GM12873 (cell line): ENCODE results near the gene PXDN.

Experiments
- TF ChIP-seq, protein P1 (sequence below): IDR thresholded peaks from 2 replicates; pipeline ENCODE4 v1.5.1; 2012; ENCODE audit warnings: low read depth, mild to moderate bottlenecking, moderate library complexity, low read length, control low read depth; ENCODE audit not compliant: insufficient read depth; ENCODE audit errors: missing control alignments

PXDN gene

DNA sequence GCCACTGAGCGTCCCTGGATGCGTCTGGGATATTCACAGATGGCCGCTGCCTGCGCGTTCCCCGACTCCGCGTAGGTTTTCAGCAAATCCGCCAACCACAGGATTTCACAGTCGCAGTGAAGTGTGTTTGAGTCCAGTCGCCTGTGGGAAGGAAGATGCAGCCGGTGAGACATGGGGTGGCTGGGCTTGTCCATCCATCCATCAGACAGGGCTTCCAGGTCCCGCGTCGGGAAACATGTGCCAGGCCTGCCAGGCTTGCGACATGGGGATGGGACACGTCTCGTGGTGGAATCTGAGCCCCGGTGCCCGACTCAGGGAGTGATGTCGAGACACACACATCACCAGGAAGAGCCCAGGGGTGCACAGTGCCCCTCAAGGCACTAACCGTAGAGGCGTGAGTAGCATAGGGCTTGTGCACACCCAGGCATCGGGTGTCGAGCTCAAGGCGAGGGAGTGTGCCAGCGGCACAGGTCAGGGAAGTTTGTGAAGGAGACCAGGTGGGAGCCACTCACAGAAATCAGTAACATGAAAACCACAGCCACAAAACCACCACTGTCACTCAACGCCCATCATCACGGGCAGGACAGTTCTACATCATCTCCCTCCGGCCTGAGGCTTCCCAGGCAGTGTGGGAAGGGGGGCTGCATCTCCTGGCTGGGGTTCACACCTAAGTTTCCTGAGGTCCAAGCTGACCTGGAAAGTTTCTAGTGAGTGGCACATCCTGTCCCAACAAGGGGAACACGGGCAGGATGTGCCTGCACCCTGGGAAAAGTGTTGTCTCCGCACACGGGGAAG lies 63.9 kb downstream of the PXDN start:
- TF ChIP-seq, protein P1, sequence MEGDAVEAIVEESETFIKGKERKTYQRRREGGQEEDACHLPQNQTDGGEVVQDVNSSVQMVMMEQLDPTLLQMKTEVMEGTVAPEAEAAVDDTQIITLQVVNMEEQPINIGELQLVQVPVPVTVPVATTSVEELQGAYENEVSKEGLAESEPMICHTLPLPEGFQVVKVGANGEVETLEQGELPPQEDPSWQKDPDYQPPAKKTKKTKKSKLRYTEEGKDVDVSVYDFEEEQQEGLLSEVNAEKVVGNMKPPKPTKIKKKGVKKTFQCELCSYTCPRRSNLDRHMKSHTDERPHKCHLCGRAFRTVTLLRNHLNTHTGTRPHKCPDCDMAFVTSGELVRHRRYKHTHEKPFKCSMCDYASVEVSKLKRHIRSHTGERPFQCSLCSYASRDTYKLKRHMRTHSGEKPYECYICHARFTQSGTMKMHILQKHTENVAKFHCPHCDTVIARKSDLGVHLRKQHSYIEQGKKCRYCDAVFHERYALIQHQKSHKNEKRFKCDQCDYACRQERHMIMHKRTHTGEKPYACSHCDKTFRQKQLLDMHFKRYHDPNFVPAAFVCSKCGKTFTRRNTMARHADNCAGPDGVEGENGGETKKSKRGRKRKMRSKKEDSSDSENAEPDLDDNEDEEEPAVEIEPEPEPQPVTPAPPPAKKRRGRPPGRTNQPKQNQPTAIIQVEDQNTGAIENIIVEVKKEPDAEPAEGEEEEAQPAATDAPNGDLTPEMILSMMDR, result no peak

DNA sequence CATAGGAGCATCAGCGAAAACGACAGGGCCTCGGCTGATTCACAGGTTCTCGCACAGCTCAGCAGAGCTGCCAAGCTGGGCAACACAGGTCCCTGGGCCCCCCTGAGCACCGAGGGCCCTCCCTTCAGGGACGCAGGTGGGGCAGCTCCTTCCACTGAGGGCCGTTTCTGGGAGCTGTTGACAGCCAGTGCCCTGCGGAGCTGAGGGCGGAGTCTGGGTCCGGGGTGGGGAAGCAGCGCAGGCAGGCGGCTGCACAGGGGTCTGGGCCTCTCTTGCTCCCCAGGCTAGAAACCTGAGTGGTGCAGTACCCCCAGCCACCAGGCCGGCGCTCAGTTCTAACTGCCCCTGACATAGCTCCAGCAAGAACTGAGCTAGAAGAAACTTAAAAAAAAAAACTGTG lies 65.7 kb downstream of the PXDN start:
- TF ChIP-seq, protein P1, result no peak

DNA sequence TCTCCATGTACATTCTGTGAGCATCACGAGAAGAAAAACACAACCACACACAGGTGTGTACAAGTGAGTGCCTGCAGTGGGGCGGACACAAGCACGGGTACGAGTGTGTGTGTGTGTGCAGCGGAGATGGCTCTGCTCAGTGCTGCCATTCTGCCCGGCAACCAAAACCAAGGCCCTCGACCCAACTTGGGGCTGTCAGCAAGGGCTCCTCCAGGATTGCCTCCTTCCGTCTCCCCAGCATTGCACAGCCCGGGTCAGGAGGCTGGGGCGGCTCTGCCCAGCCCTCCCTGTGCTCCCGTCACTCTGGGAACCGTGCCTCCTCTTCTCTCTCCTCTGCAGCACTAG lies 66.5 kb downstream of the PXDN start:
- TF ChIP-seq, protein P1, result no peak

DNA sequence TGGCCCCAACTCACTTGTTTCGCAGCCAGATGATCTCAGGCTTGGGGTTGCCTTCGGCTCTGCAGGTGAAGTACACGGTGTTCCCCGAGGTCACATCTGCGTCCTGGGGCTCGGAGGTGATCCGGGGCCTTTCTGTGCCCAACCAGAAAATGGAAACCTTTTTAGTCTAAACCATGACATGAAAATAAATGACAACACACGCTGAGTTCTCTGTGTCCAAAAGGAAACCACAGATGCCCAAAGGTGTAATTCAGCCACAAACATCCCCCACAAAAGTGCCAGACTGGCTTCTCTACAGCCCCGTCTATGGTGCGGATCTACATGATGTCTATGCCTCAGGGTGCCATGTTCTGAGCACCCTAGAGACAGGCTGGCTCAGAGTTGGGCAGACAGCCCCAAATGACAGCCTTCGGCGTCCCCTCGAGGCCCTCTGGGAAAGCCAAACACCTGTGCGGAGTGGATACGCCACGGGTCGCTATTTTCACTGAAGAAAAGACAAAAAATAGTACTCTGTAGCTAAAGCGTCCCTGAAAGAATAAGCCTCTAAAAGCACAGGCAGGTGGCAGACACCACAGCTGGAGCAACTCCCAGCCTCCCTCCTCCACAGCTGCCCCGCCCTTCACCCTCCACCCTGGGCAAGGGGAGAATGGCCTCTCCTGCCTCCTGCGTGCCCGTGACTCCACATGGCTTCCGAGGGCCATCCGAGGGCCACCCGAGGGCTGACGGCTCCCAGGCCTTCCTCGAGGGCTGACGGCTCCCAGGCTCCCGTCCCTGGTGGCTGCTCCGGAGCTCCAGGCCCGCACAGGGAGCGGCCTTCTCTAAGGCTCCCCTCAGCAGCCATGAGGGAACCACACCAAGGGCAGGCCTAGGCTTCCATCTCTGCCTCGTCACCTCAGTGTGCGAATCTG lies 67.1 kb downstream of the PXDN start:
- TF ChIP-seq, protein P1, result no peak

DNA sequence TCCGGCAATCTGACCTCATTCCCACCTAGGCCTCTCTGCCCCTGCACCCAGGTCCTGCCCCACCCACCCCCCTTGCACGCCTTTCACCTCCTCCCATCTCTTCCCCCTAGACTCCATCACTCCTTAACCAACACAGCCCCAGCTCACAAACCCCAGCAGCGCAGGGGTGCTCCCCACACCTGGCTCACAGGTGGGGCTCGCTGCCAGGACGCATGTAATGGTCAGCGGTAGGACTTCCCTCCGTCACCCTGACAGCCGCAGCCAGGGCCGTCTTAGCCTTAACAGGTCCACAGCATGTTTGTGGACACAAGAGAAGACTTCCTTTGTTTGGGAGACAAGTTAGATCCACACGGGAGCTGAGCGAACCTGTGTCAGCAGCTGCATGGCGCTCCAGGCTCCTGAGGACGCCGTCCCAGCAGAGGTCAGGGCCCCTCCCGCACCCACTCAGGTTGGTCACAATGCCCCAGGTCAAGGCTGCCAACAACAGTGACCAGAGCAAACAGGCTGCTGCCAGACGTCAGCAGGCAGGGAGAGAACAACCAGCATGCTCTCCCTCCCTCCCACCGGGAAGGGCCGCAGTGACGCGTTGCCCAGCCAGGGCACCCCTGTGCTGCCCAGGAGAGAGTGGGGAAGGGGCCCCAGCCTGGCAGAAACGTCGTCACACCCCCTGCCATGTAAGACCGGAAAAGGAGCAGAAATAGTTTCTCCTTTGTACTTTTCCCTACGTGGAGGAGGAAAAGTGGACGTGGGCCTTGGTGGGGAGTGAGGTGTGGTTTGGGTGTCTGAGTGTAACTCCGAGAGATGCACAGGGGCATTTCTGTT lies 68.0 kb downstream of the PXDN start:
- TF ChIP-seq, protein P1, result no peak

DNA sequence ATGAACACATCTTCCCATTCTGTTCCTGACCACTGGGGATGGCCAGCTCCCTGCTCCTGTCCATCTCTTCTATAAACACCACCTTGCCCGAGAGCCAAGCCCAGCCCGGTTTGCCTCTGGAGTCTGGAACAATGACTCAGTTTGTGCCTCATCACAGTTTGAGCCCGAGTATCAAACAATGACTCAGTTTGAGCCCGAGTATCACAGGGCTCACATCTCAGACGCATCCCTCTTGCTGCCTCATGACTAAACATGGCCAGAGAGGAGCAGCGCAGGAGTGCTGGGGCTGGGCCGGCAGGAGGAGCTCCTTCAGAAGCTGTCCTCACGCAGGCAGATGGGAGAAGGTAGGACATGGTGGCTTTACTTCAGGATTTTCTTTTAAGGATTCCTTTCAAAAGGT lies 68.7 kb downstream of the PXDN start:
- TF ChIP-seq, protein P1, result no peak
